HG03064 (cell line): ENCODE measurements around the gene BDH1.

Experiments
- ATAC-seq: cut with Tn5 transposase; IDR thresholded peaks from one replicate; pipeline ENCODE4 v1.9.1; 2021; ENCODE audit warnings: low read depth; ENCODE audit not compliant: unreplicated experiment

BDH1 gene

GRCh38 chr3:197508924-197509775 is 46.6 kb downstream of the BDH1 start:
- no peak for ATAC-seq

- no peak for ATAC-seq
Measured at GRCh38 chr3:197508461-197508860, 47.3 kb downstream of the BDH1 start.

GRCh38 chr3:197508051-197508451 is 47.7 kb downstream of the BDH1 start:
- ATAC-seq, result no peak

- no peak for ATAC-seq
Measured at GRCh38 chr3:197507541-197507940, 48.2 kb downstream of the BDH1 start.

- no peak for ATAC-seq
Measured at GRCh38 chr3:197507081-197507480, 48.7 kb downstream of the BDH1 start.

GRCh38 chr3:197505796-197506548 is 49.8 kb downstream of the BDH1 start:
- ATAC-seq, result no peak

- ATAC-seq, result no peak
Measured at GRCh38 chr3:197504641-197505121, 51.1 kb downstream of the BDH1 start.

- no peak for ATAC-seq
Measured at GRCh38 chr3:197504229-197504628, 51.5 kb downstream of the BDH1 start.

- ATAC-seq, result no peak
Measured at GRCh38 chr3:197503652-197504051, 52.1 kb downstream of the BDH1 start.

- no peak for ATAC-seq
Measured at GRCh38 chr3:197501879-197502620, 53.7 kb downstream of the BDH1 start.

- no peak for ATAC-seq
Measured at GRCh38 chr3:197501496-197501878, 54.3 kb downstream of the BDH1 start.

- ATAC-seq, result no peak
Measured at GRCh38 chr3:197500812-197501211, 55.0 kb downstream of the BDH1 start.

GRCh38 chr3:197499427-197499826 is 56.3 kb downstream of the BDH1 start:
- no peak for ATAC-seq

- no peak for ATAC-seq
Measured at GRCh38 chr3:197498499-197499241, 57.1 kb downstream of the BDH1 start.

GRCh38 chr3:197496746-197497125 is 59.0 kb downstream of the BDH1 start:
- no peak for ATAC-seq

GRCh38 chr3:197495999-197496745 is 59.6 kb downstream of the BDH1 start:
- no peak for ATAC-seq

GRCh38 chr3:197495499-197495898 is 60.3 kb downstream of the BDH1 start:
- no peak for ATAC-seq

GRCh38 chr3:197495059-197495455 is 60.7 kb downstream of the BDH1 start:
- no peak for ATAC-seq

- ATAC-seq, result no peak
Measured at GRCh38 chr3:197494366-197495058, 61.3 kb downstream of the BDH1 start.
